RWPE2 (cell line): ENCODE data around the gene RFX7.

Experiments
- ATAC-seq: fragments of 200-7000 bp; cut with Tn5 transposase; 3 replicates; pipeline ENCODE4 v1.9.1; 2021; ENCODE audit warnings: low read depth
- DNase-seq: peaks from one replicate; pipeline ENCODE4 v3.0.0-alpha.2; 2020; ENCODE audit warnings: low spot score
- H3K27ac ChIP-seq: fragments of 450-650 bp; 2 replicates; pipeline ENCODE4 v1.5.1; 2017; ENCODE audit warnings: mild to moderate bottlenecking; ENCODE audit not compliant: poor library complexity, severe bottlenecking
- H3K27me3 ChIP-seq: fragments of 250-450 bp; sonication (Bioruptor Pico); 2 replicates; pipeline ENCODE4 v1.5.1; 2021; ENCODE audit warnings: mild to moderate bottlenecking, moderate library complexity; ENCODE audit not compliant: insufficient read depth, poor library complexity, severe bottlenecking
- H3K36me3 ChIP-seq: fragments of 250-450 bp; sonication (Bioruptor Pico); 2 replicates; pipeline ENCODE4 v1.5.1; 2020; ENCODE audit warnings: low read depth, mild to moderate bottlenecking, moderate library complexity
- H3K4me1 ChIP-seq: fragments of 250-450 bp; sonication (Bioruptor Pico); 2 replicates; pipeline ENCODE4 v1.5.1; 2021; ENCODE audit warnings: mild to moderate bottlenecking, moderate library complexity; ENCODE audit not compliant: insufficient read depth, poor library complexity, severe bottlenecking
- H3K4me3 ChIP-seq: fragments of 250-450 bp; sonication (Bioruptor Pico); 2 replicates; pipeline ENCODE4 v1.5.1; 2021; ENCODE audit warnings: mild to moderate bottlenecking, moderate library complexity; ENCODE audit not compliant: severe bottlenecking
- H3K9me3 ChIP-seq: fragments of 250-450 bp; sonication (Bioruptor Pico); 2 replicates; pipeline ENCODE4 v1.5.1; 2021; ENCODE audit warnings: mild to moderate bottlenecking, moderate library complexity; ENCODE audit not compliant: severe bottlenecking
- TF ChIP-seq, protein P1 (sequence below): fragments of 450-650 bp; IDR thresholded peaks from one replicate; pipeline ENCODE4 v1.5.1; 2017; ENCODE audit warnings: mild to moderate bottlenecking, moderate library complexity; ENCODE audit not compliant: poor library complexity, severe bottlenecking

RFX7 gene

DNA sequence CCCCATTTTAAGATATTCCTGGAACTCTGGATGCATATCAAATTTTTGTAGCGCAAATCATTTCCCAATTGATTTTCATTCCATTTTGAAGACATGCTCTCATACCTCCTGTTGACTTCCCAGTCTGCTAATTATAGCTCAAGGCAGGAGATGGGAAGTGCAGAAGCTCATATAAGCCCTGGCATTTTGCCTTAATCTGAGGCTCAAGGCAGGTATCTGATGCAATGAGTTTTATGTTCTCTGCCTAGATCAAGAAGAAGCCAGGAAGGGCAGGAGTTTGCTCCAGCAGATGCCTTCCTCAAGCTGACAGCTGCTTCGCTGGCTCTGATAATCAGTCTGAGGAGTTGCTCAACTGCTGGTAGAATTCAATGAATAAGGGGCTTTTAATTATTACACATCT lies 184.7 kb downstream of the RFX7 start:
- peaks cover 23% of the 10 kb centered on the region for H3K4me1 ChIP-seq
- TF ChIP-seq, protein P1, sequence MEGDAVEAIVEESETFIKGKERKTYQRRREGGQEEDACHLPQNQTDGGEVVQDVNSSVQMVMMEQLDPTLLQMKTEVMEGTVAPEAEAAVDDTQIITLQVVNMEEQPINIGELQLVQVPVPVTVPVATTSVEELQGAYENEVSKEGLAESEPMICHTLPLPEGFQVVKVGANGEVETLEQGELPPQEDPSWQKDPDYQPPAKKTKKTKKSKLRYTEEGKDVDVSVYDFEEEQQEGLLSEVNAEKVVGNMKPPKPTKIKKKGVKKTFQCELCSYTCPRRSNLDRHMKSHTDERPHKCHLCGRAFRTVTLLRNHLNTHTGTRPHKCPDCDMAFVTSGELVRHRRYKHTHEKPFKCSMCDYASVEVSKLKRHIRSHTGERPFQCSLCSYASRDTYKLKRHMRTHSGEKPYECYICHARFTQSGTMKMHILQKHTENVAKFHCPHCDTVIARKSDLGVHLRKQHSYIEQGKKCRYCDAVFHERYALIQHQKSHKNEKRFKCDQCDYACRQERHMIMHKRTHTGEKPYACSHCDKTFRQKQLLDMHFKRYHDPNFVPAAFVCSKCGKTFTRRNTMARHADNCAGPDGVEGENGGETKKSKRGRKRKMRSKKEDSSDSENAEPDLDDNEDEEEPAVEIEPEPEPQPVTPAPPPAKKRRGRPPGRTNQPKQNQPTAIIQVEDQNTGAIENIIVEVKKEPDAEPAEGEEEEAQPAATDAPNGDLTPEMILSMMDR: no peak
- no peaks in the 10 kb centered on the region for H3K27me3 ChIP-seq
- no peak for ATAC-seq
- no peaks in the 10 kb centered on the region for H3K9me3 ChIP-seq
- no peak for DNase-seq
- H3K4me3 ChIP-seq: no peak overlapping the region
- H3K36me3 ChIP-seq: no peaks in the 10 kb centered on the region
- peak overlapping the region; percentile 33 for H3K27ac ChIP-seq

DNA sequence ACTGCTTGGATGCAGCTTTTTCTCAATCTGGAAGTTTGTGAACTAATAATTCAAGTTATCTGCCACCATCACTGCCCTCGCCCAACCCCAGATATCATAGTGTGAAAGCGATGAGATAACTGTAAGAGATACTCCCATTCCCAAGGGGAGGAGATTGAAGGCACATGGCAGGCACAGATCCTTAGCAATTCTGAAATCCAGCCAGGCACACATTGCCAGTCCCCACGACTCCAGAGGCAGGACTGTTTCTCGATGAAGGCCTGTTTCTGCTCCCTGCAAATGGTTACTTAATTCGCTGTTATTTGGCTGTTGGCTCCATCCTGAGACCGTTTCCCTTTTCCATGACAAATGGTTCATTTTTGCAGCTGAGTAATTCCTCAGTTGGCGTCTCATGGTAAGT lies 187.1 kb downstream of the RFX7 start:
- H3K36me3 ChIP-seq: 0 out of 2 replicates have a peak, but pooled peaks cover 6% of the 10 kb centered on the region
- H3K4me3 ChIP-seq: no peak overlapping the region
- ATAC-seq: no peak
- H3K4me1 ChIP-seq: peaks cover 25% of the 10 kb centered on the region
- no peak overlapping the region for H3K27ac ChIP-seq
- no peaks in the 10 kb centered on the region for H3K27me3 ChIP-seq
- no peaks in the 10 kb centered on the region for H3K9me3 ChIP-seq
- TF ChIP-seq, protein P1: no peak
- no peak for DNase-seq

DNA sequence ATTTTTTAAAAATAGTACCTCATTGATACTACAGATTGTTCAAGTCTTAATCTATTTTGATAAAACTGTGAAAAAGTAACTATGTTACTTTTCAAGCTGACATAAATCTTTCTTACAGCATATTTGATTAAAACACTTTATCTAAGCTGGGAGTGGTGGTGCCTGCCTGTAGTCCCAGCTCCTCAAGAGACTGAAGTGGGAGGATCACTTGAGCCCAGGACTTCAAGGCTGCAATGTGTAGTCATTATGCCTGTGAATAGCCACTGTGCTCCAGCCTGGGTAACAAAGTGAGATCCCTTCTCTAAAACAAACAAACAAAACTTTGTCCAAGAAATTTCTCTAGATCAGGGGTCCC lies 190.7 kb downstream of the RFX7 start:
- TF ChIP-seq, protein P1: peak; percentile 81
- no peak overlapping the region for H3K4me3 ChIP-seq
- DNase-seq (no peak), ATAC-seq (peak; percentile 5; the same call in 1 of the 3 replicates)
- H3K4me1 ChIP-seq: peaks cover 17% of the 10 kb centered on the region
- H3K27me3 ChIP-seq: no peaks in the 10 kb centered on the region
- no peaks in the 10 kb centered on the region for H3K9me3 ChIP-seq
- H3K36me3 ChIP-seq: 0 out of 2 replicates have a peak, but pooled peaks cover 6% of the 10 kb centered on the region
- H3K27ac ChIP-seq: peak overlapping the region; percentile 51

DNA sequence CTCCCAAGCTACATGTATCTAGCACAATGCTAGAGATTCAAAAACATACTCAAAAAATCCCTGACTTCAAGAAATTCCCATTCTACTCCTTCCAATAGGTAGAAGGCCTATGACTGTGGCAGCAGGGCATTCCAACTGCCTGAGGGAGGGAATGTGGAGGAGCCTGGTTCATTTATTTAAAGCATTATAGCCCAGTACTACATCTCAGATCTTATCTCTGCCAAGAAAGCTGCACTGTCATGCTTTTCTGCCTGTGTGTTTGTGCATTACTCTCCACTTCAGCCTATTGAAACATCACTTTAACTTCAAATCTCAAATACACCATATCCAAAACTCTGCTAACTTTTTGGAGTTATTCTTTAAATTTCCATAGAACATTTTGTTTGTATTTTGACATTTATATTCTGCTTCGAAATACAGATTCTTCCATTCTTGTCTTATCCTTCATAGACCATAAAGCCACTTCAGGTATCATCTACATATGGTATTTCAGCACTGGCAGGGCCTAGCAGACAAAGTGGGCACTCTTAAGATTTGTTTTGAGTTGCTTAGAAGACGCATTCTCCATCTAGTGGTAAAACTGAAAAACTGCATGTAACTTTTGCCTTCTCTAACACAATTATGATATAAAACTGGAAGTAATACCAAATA lies 191.2 kb downstream of the RFX7 start:
- peaks cover 19% of the 10 kb centered on the region for H3K4me1 ChIP-seq
- H3K27me3 ChIP-seq: no peaks in the 10 kb centered on the region
- DNase-seq (no peak), ATAC-seq (peak; percentile 75)
- TF ChIP-seq, protein P1: peak; percentile 99
- H3K36me3 ChIP-seq: 0 out of 2 replicates have a peak, but pooled peaks cover 6% of the 10 kb centered on the region
- H3K27ac ChIP-seq: peak overlapping the region; percentile 51
- no peaks in the 10 kb centered on the region for H3K9me3 ChIP-seq
- H3K4me3 ChIP-seq: no peak overlapping the region

DNA sequence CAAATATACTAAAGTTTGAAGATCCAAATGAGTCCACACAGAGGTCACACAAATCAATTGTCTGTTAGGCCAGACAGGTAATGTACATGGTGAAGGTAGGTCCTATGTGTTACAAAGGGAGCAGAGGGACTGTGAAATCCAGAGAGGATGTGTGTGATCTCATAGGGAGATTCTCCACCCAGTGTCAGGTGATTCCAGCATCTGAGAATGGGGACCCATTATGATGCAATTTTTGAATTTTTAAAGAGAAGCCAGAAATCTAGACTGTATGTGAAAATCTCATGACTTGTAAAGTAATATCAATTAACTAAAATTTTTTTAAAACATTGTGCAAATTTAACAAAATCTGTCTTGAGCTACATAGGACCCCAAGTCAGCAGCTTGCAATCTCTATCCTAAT lies 192.0 kb downstream of the RFX7 start:
- Histone ChIP-seq H3K9me3 (no peaks in the 10 kb centered on the region), H3K27ac (peak overlapping the region; percentile 51), H3K36me3 (peaks cover 6% of the 10 kb centered on the region; the same call in 1 of the 2 replicates), H3K27me3 (no peaks in the 10 kb centered on the region), H3K4me1 (peaks cover 27% of the 10 kb centered on the region), H3K4me3 (no peak overlapping the region)
- ATAC-seq (no peak), DNase-seq (no peak)
- TF ChIP-seq, protein P1: no peak
